Measurements from ENCODE around the gene KANK2. TPM values are rescaled to one million over a fixed set of nuclear protein-coding genes. Genes with fewer than 3 reads are reported as not detected.

The KANK2 gene
- total and polyA plus RNA-seq, 2 of the 8 experiments (the other 6 are each of a cell fraction or from before 2014, with no cell fraction given): 25.2 to 42.3 TPM

GRCh38 chr19:11239377-11240000 lies 42.1 kb upstream of the KANK2 start, which contains the start of gene ANGPTL8 (continued):
- TF ChIP-seq HDAC2 (IDR thresholded peaks at IDR 0.05; ENCODE audit: borderline replicate concordance in 1 of 2, low read depth in 2 of 2, low read length in 2 of 2): no peak

Measured in H1 (cell line).